Measurements from ENCODE around the gene CEP72.

CEP72 gene

DNA sequence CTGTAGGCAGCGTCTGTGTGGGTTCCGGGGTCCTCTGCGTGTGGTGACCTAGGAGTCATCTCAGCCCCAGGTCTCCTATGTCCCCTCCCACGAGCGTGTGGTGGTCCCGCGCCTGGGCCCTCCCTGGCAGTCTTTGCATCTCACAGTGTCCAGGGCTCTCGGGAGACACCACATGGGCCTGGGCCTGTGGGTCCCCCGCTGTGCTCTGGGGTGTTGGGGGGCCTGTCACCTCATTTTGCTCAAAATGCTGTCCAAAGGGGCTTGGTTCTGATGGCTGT, 27.1 kb downstream of the CEP72 start:
- no peak for DNase-seq (ENCODE audit: low read depth in 2 of 2)

DNA sequence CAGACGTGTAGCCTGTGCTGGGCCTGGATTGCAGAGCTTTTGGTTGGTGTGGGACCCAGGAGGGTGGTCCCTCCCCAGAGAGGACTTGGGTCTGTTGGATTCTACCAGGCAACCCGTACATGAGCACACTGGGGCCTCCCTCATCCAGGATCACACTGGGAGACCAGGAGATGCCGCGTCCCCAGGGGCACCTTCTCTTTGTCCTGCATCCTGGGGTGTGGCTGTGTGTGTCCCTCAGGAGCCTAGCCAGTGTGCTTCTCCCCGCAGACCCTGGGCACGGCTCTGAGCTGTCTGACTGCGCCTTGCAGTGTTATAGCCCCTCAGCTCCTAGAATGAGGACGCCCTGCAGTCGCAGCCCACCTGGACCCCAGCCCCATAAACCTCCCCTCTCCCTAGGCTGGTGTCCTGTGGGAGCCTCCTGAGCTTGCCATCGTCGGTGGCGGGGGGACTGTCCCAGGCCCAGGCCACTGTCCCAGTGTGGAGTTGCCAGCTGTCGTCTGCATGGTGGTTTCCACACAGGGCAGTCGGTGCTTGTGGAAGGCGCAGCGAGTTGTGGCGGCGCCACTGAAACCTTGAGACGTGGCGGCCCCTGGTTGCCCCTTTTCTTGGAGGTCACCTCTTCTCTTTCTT, 27.6 kb downstream of the CEP72 start:
- no peak for DNase-seq (ENCODE audit: low read depth in 2 of 2)

DNA sequence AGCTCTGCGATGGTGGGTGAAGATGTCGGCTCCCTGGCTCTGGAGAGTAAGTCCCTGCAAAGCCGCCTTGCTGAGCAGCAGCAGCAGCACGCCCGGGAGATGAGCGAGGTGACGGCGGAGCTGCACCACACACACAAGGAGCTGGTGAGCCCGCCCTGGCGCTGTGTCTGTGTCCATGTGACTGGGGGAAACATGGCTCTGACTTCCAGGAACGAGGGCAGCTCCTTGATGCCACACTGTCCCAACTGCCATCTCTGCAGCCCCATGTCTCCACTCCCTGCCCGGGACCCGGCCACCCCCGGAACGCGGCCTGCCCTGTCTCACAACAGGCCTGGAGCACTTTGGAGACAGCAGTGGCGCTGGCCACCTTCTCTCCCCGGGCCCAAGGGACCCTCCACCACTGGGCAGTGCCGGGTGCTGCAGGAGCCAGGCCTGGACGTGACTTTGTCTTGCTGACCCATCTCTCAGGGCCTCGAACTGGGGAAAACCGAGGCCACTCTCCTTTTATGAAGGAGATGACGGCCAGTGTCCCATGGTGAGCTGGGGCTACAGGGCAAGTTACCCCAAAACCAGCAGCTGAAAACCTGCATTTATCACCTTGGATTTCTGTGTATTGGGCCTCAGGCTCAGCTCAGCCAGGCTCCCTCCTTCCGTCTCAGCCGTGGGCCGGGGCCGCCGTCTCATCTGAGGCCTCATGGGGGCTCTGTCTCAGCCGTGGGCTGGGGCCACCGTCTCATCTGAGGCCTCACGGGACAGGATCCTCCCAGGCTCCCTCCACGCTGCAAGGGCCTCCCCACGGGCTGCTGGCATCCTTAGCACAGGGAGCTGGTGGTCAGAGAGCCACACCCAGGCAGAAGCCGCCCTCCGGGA, 28.6 kb downstream of the CEP72 start:
- DNase-seq (ENCODE audit: low read depth in 2 of 2) = no peak

DNA sequence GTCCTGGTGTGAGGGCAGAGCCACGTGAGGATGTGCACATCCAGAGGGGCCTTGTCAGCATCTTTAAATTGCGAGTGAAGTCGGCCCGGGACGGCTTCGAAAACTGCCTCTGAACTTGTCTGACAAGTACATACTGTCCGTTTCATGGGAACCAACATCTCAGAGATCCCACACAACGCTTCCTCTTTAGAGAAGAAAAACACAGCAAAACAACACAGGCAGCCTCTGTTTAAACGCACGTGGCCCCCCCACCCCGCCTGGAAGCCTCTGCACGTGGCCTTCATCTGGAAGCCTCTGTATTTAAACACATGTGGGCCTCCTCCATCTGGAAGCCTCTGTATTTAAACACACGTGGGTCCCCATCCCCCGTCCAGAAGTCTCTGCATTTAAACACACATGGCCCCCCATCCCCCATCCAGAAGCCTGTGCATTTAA, 29.2 kb downstream of the CEP72 start:
- no peak for DNase-seq (ENCODE audit: low read depth in 2 of 2)

DNA sequence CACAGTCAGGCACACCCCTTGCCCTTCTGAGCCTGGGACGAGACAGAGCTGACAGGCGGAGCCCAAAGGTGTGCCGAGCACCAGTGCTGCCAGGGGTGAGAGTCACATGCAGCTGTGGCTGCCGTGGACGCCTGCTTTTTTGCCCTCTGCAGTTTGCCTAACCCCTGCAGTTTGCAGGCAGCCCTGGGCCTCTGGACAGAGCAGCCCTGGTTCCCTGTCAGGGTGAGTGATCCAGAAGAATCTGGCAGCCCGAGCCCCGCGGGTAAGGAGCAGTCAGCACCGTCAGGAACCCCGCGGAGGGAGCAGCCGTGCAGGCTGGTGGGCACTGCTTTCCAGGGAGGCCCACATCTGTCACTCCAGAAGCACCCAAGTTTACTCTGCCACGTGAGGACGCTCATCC, 30.3 kb downstream of the CEP72 start:
- DNase-seq (ENCODE audit: low read depth in 2 of 2) = no peak

DNA sequence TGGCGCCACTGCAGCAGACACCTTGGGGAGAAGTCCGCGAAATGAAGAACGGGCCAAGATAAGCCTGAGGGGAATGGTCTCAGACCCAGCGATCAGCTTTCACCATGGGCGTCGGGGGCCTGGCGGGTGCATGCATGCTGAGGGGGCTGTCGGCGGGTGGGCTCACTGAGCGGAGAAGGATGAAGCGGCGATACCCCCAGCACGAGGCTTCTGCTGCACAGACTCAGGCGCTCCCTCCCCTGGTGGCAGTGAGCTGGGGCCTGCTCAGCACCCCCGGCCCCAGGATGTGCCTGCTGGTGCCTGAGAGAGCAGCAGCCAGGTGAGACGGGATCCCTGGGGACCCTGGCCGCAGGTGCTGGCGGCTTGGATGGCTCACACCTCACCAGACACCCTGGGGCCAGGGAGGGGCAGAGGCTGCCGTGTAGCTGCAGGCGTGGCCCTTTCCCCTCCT, 31.2 kb downstream of the CEP72 start:
- DNase-seq (ENCODE audit: low read depth in 2 of 2) = no peak

DNA sequence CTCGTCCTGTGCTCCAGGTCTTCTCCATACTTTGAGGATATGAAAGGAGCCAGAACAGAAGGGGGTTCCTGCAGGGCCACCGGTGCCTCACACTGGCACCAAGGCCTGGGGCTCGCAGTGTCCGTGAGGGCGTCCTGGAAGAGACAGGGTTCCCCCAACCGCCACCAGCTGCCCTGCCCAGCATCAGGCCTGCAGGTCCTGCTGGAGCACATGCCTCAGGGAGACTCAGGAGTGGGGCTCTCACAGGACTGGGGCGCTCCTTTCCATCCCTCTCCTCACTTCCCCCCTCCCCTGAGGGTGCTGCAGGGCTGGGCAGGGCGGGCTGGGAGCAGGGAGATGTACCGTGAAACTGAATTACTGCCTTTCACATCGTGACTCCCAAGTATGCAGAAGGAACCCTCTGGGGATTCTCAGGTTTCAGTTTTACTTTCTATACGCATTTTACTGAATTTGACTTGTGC, 31.7 kb downstream of the CEP72 start:
- DNase-seq (ENCODE audit: low read depth in 2 of 2) = no peak

DNA sequence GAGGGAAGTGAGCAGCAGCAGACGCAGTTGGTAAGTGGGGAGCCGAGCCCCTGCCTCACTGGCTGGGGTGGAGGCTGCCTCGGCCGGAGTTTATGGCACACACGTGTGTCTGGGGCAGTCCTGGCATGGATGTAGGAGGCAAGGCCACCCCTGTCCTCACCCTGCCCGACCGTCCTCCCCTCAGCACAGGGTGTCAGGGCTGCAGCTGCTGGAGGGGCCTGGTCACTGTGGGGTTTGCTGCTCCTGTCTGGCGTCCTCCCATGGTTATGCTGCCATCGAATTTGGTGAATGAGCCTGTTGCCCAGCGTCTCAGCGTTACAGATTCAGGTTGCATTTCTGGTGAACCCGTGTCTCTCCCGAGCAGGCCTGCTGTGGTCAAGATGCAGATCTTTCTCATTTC, 32.4 kb downstream of the CEP72 start:
- DNase-seq (ENCODE audit: low read depth in 2 of 2) = no peak

DNA sequence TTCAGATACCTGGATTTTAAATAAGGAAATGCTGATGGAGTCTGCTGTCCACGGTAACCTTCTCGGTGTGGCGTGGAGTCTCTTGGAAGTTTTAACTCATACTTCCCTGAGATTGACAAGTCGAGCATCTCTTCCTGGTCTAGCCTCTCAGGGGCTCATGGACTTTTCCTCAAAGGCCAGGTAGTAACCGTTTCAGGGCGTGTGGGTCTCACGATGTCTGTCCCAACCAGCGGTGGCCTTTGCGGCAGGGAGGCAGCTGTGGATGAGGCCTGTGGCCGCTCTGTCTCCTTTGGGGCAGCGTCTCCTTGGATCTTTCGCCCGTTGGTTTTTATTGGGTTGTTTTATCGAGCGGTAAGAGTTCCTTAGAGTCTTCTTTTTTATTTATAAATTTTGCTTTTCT, 32.8 kb downstream of the CEP72 start:
- DNase-seq (ENCODE audit: low read depth in 2 of 2) = no peak

DNA sequence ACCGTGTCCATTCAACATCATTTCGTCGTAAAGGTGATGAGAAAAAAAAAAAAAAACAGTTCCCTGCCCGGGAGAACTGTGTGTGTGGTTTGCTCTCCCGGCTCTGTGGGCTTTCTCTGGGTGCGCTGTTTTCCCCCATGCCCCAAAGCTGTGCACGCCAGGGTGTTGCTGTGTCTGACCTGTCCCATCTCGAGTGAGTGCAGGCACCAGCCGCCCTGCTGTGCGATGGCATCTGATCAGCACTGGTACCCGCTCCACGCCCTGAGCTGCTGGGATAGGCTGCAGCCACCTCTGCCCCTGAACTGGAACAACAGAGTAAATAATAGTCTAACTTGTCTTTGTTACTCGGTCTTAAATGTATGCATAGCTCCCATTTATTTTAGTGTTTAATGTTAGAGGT, 33.3 kb downstream of the CEP72 start:
- DNase-seq (ENCODE audit: low read depth in 2 of 2) = no peak

DNA sequence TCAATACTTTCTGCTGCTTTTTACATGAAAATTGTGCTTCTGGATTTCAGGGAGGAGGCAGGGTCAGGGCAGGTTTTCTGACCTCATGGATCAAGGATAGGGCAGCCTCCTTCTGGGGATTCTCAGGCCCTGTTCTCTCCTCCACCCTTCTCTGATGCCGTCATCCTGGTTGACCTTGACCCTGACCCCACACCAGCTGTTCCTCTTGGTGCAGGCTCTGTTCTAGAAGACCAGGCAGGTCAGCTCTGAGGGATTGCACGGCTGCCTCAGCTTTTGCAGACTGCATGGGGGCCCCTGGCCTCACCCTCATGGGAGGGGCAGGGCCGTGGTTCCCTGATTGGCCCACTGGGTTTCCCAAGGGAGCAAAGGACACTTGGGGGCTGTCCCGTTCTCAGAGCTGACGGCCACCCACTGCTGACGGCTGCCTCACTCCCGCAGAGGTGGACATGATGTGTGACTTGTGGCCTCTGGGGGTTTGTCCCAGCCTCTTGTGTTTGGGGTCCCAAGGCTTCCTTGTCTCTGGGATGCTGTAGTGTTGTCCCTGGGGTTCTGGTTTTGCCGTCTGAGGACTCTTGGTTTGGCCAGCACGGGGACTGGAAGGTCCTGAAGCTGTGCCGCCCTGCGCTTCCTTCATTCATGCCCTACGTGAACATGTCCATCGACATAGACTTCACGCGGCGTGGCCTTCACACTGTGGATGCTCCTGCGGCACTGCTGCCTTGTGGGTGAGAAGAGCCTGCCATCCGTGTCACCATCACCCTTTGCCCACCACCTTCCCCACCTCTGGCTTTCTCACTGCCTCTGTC, 34.5 kb downstream of the CEP72 start:
- no peak for DNase-seq (ENCODE audit: low read depth in 2 of 2)

DNA sequence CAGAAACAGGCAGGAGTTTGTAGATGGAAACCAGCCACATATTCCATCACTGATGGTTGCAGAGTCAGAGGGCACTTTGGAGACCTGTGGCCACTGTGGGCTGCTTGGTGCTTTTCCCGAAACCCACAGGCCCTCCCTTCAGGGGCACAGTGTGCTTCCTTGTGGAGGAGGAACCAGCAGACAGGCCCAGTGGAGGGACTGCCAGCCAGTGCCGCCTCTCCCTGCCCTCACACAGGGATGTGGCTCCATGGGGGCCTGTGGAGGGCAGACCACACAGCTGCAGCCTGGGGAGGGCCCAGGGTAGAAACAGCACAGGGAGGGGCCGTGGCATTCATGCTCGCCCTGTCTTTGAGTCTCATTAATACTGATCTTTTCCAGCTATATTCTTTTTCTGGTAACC, 35.2 kb downstream of the CEP72 start:
- no peak for DNase-seq (ENCODE audit: low read depth in 2 of 2)

DNA sequence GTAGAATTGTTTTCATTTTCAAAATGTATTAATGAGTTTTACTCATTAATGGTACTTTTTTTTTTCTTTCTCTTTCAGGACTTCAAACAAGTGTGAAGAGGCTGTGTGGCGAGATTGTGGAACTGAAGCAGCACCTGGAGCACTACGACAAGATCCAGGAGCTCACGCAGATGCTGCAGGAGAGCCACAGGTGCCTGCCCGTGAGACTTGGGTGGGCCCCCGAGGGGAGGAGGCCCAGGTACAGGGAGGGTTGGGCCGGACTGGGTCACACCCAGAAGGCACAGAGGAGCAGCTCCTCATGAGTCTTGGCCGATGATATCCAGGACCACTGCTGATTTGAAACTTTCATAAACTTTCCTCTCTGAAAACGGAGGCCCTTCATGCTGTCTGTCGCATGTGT, 35.6 kb downstream of the CEP72 start:
- DNase-seq (ENCODE audit: low read depth in 2 of 2) = no peak

DNA sequence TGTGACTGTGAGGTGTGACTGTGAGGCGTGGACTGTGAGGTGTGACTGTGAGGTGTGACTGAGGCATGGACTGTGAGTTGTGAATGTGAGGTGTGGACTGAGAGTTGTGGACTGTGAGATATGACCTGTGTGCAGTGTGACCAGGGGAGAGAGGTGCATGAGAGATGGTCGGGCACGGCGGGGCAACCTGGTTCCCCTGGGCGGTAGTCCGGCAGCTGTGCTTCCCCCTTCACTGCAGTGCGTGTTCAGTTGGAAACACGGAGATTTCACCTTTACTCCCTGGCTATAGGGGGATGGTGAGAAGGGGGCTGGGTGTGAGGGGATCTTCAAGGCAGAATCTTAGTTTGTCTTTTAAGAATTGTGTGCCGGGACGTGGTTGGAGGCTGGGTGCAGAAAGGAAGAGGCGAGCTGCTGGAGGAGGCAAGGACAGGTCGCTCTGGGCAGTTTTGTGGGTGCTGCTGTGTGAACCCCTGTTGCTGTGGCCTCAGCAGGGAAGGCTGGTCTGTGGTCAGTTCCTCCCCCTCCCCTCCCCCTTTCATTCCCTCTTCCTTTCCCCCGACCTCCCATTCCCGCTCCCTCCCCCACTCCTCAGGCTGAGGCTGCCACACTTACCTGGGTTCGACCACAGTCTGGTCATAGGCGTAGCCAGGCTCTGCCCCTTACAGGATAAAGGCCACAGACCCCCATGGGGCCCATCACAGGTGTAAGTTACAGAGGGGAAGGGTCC, 39.3 kb downstream of the CEP72 start:
- DNase-seq (ENCODE audit: low read depth in 2 of 2) = no peak

DNA sequence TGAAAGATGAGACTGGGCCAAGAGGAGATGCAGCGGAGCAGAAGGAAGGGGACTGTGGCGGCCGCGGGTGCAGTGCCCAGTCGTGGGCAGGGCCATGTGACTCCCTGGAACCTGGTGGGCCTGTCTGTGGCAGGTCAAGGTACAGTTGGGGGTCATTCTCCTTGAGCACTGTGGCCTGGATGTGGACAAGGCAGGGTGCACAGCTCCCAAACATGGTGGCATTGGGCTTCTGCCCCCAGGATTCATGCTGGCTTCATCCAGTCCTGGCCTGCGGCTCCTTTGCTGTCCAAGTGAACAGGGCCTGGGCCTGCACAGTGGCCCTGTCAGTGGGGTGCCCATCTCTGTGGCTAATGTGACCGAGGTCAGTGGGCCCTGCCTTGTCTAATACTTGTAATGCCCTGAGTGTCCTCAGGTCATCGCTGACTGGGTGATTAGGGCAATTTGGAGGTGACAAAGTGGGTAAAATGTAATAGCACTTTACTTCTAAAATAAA, 39.9 kb downstream of the CEP72 start:
- DNase-seq (ENCODE audit: low read depth in 2 of 2) = no peak

DNA sequence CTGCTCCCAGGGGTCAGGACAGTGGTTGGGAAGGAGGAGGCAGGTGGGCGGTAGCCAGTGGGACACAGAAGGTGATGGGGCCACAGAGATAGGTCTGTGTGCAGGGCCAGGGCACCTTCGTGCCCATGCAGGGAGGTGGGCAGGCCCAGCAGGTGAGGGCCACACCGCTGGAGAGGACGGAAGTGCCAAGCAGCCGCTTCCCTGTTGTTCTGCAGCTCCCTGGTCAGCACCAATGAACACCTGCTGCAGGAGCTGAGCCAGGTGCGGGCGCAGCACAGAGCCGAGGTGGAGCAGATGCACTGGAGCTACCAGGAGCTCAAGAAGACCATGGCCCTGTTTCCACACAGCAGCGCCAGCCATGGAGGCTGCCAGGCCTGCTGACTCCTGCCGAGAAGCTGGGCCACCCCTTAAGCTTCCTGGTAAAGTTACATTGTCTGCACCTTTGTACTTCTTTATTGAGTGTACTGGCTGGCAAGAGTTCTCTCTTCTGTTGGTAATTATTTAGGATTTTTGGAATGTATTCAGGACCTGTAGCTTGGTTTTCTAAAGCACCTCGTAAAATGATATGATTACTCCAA, 40.7 kb downstream of the CEP72 start:
- DNase-seq (ENCODE audit: low read depth in 2 of 2) = no peak

DNA sequence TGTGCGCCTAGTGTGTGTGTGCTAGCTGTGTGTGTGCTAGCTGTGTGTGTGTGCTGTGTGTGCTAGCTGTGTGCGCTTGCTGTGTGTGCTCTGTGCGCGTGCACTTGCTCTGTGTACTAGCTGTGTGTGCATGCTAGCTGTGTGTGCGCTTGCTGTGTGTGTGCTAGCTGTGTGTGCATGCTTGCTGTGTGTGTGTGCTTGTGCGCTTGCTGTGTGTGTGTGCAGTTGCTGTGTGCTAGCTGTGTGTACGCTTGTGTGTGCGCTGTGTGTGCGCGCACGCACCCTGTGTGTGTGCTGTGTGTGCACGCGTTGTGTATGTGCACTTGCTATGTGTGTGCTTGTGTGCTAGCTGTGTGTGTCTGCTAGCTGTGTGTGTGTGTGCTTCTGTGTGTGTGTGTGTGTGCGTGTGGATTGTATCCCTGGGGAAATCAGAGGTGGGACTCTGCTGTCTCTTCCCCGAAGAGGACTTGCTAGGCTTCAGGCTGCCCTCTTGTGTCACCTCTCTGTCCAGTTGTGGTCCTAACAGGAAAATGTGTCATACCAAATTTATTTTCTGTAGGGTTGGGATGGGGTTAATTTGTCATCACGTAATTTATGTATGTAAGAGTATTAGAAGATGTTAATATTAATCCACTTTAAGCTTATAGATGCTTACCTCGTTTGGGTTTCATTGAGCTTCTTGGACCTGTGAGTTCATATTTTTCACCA, 42.1 kb downstream of the CEP72 start:
- DNase-seq (ENCODE audit: low read depth in 2 of 2) = no peak

DNA sequence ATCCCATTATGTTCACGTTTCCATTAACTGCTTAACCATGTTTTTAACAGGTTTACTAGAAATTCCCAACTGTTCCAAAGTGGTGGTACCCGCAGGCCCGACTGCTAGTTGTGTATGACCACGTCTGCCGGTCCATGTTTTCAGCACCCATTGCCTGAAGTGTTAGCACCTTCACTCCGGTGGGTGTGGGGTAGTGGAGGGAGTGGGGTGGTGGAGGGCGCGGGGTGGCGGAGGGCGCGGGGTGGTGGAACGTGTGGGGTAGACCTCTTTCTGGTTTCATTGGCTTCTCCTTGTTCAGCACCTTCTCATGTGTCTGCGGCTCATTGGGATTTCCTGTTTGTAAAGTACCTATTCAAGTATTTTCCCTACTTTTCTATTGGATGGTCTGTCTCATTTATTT, 43.3 kb downstream of the CEP72 start:
- DNase-seq (ENCODE audit: low read depth in 2 of 2) = no peak

DNA sequence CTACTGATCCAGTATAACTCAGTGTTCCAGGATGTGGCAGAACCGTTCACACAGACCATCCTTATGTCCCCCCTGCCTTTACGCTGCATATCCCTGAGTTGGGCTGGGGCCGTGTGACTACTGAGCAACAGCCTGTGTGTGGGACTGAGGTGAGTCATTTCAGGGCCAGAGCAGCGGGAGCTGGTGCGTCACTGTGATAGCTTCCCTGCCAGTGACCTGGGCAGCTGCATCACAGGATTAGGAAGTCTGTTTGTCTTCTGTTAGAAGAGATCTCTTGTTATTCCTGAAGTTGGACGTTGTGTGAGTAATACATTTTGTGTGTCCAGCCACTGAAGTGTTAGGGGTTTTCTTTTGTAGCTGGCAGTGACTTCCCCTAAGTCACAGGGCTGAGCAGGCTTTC, 45.4 kb downstream of the CEP72 start:
- no peak for DNase-seq (ENCODE audit: low read depth in 2 of 2)

DNA sequence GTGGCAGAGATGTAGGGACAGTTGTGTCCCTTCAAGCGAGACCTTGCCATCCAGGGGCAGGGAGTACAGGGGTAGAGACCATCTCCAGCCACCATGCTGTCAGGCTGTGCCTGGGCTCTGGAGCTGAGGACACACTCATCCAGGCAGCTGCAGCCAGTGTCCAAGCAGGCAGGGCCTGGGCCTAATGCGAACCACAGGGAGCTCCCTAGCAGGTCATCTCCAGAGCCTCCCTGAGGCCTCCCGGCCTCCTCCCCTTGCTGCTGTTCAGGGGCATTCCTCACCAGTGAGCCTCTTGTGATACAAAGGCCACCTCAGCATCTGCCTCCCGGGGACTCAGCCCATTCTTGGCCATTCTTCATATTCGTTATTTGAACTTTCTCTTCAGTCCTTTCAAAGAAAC, 46.0 kb downstream of the CEP72 start:
- DNase-seq (ENCODE audit: low read depth in 2 of 2) = no peak
